Activated CD8-positive, alpha-beta memory T cell treated with anti-CD3 and anti-CD28 coated beads for 4 hours (primary cell): Measurements from ENCODE around the gene GARIN5A.

Experiments
- DNase-seq, 2 donors: peaks; one replicate each; pipeline ENCODE4 v3.0.0-alpha.2; 2020; ENCODE audit warnings: low read depth in 2 of 2

The GARIN5A gene

GRCh38 chr19:50434525-50434924 is 42.1 kb downstream of the GARIN5A start:
- DNase-seq, result no peak

GRCh38 chr19:50433201-50434180 is 43.2 kb downstream of the GARIN5A start:
- no peak for DNase-seq

GRCh38 chr19:50432221-50433028 is 44.2 kb downstream of the GARIN5A start, which contains the start of gene MYBPC2:
TSS of gene MYBPC2 (plus strand) at chr19:50432892. CDS start at chr19:50432954, 62 bp downstream.
- DNase-seq, result no peak

- DNase-seq, result peak; percentile 78 to 80
Measured at GRCh38 chr19:50431343-50432220, 45.1 kb downstream of the GARIN5A start.

- no peak for DNase-seq
Measured at GRCh38 chr19:50430888-50431342, 45.7 kb downstream of the GARIN5A start.

GRCh38 chr19:50428772-50429463 is 47.7 kb downstream of the GARIN5A start:
- no peak for DNase-seq

- no peak for DNase-seq
Measured at GRCh38 chr19:50427997-50428425, 48.6 kb downstream of the GARIN5A start.

GRCh38 chr19:50427318-50427925 is 49.2 kb downstream of the GARIN5A start:
- no peak for DNase-seq

- no peak for DNase-seq
Measured at GRCh38 chr19:50425581-50425980, 51.1 kb downstream of the GARIN5A start.

- no peak for DNase-seq
Measured at GRCh38 chr19:50423279-50424113, 53.2 kb downstream of the GARIN5A start.

GRCh38 chr19:50422397-50423278 is 54.0 kb downstream of the GARIN5A start:
- no peak for DNase-seq

GRCh38 chr19:50420808-50421207 is 55.8 kb downstream of the GARIN5A start:
- no peak for DNase-seq

GRCh38 chr19:50420127-50420526 is 56.5 kb downstream of the GARIN5A start:
- DNase-seq, result no peak

GRCh38 chr19:50419580-50420035 is 57.0 kb downstream of the GARIN5A start:
- no peak for DNase-seq

- DNase-seq, result no peak
Measured at GRCh38 chr19:50419022-50419579, 57.5 kb downstream of the GARIN5A start.

GRCh38 chr19:50418176-50419021 is 58.2 kb downstream of the GARIN5A start, which contains the start of gene SPIB:
TSS of gene SPIB (plus strand) at chr19:50418938. CDS start at chr19:50418963, 25 bp downstream.
- no peak for DNase-seq
